Keratinocyte (primary cell): Measurements from ENCODE around the gene SLC6A19. TPM values are rescaled to one million over a fixed set of nuclear protein-coding genes. Genes with fewer than 3 reads are reported as not detected.

Experiments
- DNase-seq: peaks from one replicate; pipeline ENCODE4 v3.0.0-alpha.2; 2011; ENCODE audit warnings: low read depth, missing footprints, low spot score
- FAIRE-seq: peaks from 2 replicates; lab custom pipeline; 2011; peaks lifted over from hg19 to GRCh38; lab: Jason Lieb, UNC
- H2AFZ ChIP-seq: 2 replicates; pipeline ENCODE4 v1.6.0; 2012; ENCODE audit warnings: low read length, control low read depth, inconsistent platforms; ENCODE audit not compliant: control insufficient read depth
- H3K27ac ChIP-seq: 2 replicates; pipeline ENCODE4 v1.5.1; 2011; ENCODE audit warnings: low read length; ENCODE audit not compliant: control insufficient read depth, insufficient read depth
- H3K27me3 ChIP-seq: 3 replicates; pipeline ENCODE4 v1.6.0; 2011; ENCODE audit warnings: low read length; ENCODE audit not compliant: control insufficient read depth, insufficient read depth; ENCODE audit errors: extremely low read depth
- H3K36me3 ChIP-seq, 2 experiments: 2 replicates in 1 of 2; 3 replicates in 1 of 2; pipeline ENCODE4 v1.5.1; 2011; ENCODE audit warnings: low read length in 2 of 2, mild to moderate bottlenecking in 1 of 2; ENCODE audit not compliant: control insufficient read depth in 2 of 2, insufficient read depth in 2 of 2; ENCODE audit errors: extremely low read depth in 1 of 2
- H3K4me1 ChIP-seq: 3 replicates; pipeline ENCODE4 v1.5.1; 2011; ENCODE audit warnings: low read length; ENCODE audit not compliant: control insufficient read depth, insufficient read depth; ENCODE audit errors: extremely low read depth
- H3K4me2 ChIP-seq: 3 replicates; pipeline ENCODE4 v1.6.0; 2011; ENCODE audit warnings: low read depth, low read length; ENCODE audit not compliant: control insufficient read depth, insufficient read depth; ENCODE audit errors: extremely low read depth
- H3K4me3 ChIP-seq, 3 experiments: fragments of 200-600 bp in 1 of 3; sonication (generic) in 1 of 3; 2 replicates in 2 of 3; 3 replicates in 1 of 3; pipeline ENCODE4 v1.5.1; 2011 to 2016; ENCODE audit warnings: low read length in 3 of 3, mild to moderate bottlenecking in 3 of 3, control low read depth in 2 of 3, inconsistent platforms in 1 of 3, low read depth in 1 of 3, mixed read lengths in 1 of 3, mixed run types in 1 of 3, moderate library complexity in 1 of 3; ENCODE audit not compliant: control insufficient read depth in 2 of 3, insufficient read depth in 2 of 3; ENCODE audit errors: extremely low read depth in 1 of 3
- H3K79me2 ChIP-seq: 2 replicates; pipeline ENCODE4 v1.6.0; 2012; ENCODE audit warnings: low read length; ENCODE audit not compliant: control insufficient read depth, insufficient read depth
- H3K9ac ChIP-seq: 3 replicates; pipeline ENCODE4 v1.6.0; 2011; ENCODE audit warnings: low read length; ENCODE audit not compliant: control insufficient read depth, insufficient read depth; ENCODE audit errors: extremely low read depth
- H3K9me1 ChIP-seq: 3 replicates; pipeline ENCODE4 v1.6.0; 2011; ENCODE audit warnings: low read length; ENCODE audit not compliant: control insufficient read depth, insufficient read depth; ENCODE audit errors: extremely low read depth
- H3K9me3 ChIP-seq: 2 replicates; pipeline ENCODE4 v1.5.1; 2012; ENCODE audit warnings: low read depth, low read length; ENCODE audit not compliant: control insufficient read depth
- H4K20me1 ChIP-seq: 3 replicates; pipeline ENCODE4 v1.6.0; 2011; ENCODE audit warnings: low read length; ENCODE audit not compliant: control insufficient read depth, insufficient read depth; ENCODE audit errors: extremely low read depth
- CTCF ChIP-seq, 3 experiments: IDR thresholded peaks in 1 of 3; conservative IDR thresholded peaks in 1 of 3; optimal IDR thresholded peaks in 1 of 3; 2 replicates in 2 of 3; 3 replicates in 1 of 3; pipeline versions ENCODE3 to v1.5.1; 2011; ENCODE audit warnings: low read length in 3 of 3, mild to moderate bottlenecking in 3 of 3, moderate library complexity in 2 of 3, control low read depth in 1 of 3, inconsistent platforms in 1 of 3; ENCODE audit not compliant: insufficient read depth in 2 of 3; ENCODE audit errors: extremely low read depth in 1 of 3
- EZH2 ChIP-seq: IDR thresholded peaks from one replicate; pipeline ENCODE4 v1.6.1; 2012; ENCODE audit warnings: inconsistent platforms, mild to moderate bottlenecking, low read length, moderate library complexity
- dilution Hi-C: fragments of 300-500 bp; cut with MboI; formaldehyde crosslinking; loops from one replicate; pipeline ENCODE4 v1.7.0; 2020; ENCODE audit warnings: low sequenced_read_pairs; ENCODE audit not compliant: extremely low pct_ligation_motif_present
- polyA plus RNA-seq, 5 experiments: library from polyadenylated mRNA; depleted of rRNA in 3 of 5; stranded (reverse) in 3 of 5; stranded (forward) in 1 of 5; unstranded in 1 of 5; fragments of >200 nt; gene quantifications; 1 replicate in 1 of 5; 2 replicates in 3 of 5; 3 replicates in 1 of 5; pipeline versions ENCODE4 v1.2.1 to v1.2.3, GENCODE V29; 2011 to 2012; ENCODE audit warnings: missing spikeins in 2 of 5, low read depth in 1 of 5, low replicate concordance in 1 of 5

The SLC6A19 gene
- polyA plus RNA-seq, 1 donor (not counting 4 experiments of a cell fraction or from before 2014, with no cell fraction given) = not detected

GRCh38 chr5:1268666-1269065 is 67.3 kb downstream of the SLC6A19 start:
- Histone ChIP-seq H3K9me1 (no peaks in the 10 kb centered on the region), H2AFZ (no peak overlapping the region), H3K9me3 (peaks cover 3% of the 10 kb centered on the region), H3K4me2 (no peak overlapping the region), H3K36me3 (no peaks in the 10 kb centered on the region), H4K20me1 (no peaks in the 10 kb centered on the region), H3K79me2 (no peaks in the 10 kb centered on the region), H3K27me3 (no peaks in the 10 kb centered on the region), H3K27ac (no peak overlapping the region), H3K4me3 (no peak overlapping the region), H3K9ac (no peak overlapping the region), H3K4me1 (no peaks in the 10 kb centered on the region)
- TF ChIP-seq CTCF (optimal IDR thresholded peaks at IDR 0.05 in 1 of 3, IDR thresholded peaks at IDR 0.05 in 1 of 3, conservative IDR thresholded peaks at IDR 0.05 in 1 of 3; ENCODE audit: extremely low read depth in 1 of 3, insufficient read depth in 2 of 3, low read length in 3 of 3) (no peak), EZH2 (no peak)
- DNase-seq (no peak), FAIRE-seq (no peak)
- dilution Hi-C loops = no loop called here

GRCh38 chr5:1270426-1270825 is 69.0 kb downstream of the SLC6A19 start:
- TF ChIP-seq EZH2 = no peak
- TF ChIP-seq CTCF (optimal IDR thresholded peaks at IDR 0.05 in 1 of 3, IDR thresholded peaks at IDR 0.05 in 1 of 3, conservative IDR thresholded peaks at IDR 0.05 in 1 of 3; ENCODE audit: extremely low read depth in 1 of 3, insufficient read depth in 2 of 3, low read length in 3 of 3) = no peak
- H3K79me2 ChIP-seq = no peaks in the 10 kb centered on the region
- FAIRE-seq (no peak), DNase-seq (no peak)
- H2AFZ ChIP-seq = no peak overlapping the region
- peaks cover 3% of the 10 kb centered on the region for H3K9me3 ChIP-seq
- no peaks in the 10 kb centered on the region for H4K20me1 ChIP-seq
- H3K9me1 ChIP-seq = no peaks in the 10 kb centered on the region
- no peak overlapping the region for H3K9ac ChIP-seq
- H3K27ac ChIP-seq = no peak overlapping the region
- no peaks in the 10 kb centered on the region for H3K4me1 ChIP-seq
- H3K36me3 ChIP-seq = no peaks in the 10 kb centered on the region
- dilution Hi-C loops = no loop called here
- no peaks in the 10 kb centered on the region for H3K27me3 ChIP-seq
- H3K4me2 ChIP-seq = no peak overlapping the region
- no peak overlapping the region for H3K4me3 ChIP-seq
